Suprapubic skin (tissue), 4 donors: ENCODE data around the gene RPL5.

Source experiments
- CTCF ChIP-seq, 2 donors: fragments of 200-600 bp in 1 of 2; fragments of 450-650 bp in 1 of 2; sonication (generic) in 1 of 2; IDR thresholded peaks; one replicate each; pipeline ENCODE4 v1.5.1; 2016 to 2019; ENCODE audit warnings: antibody characterized with exemption in 2 of 2, mild to moderate bottlenecking in 1 of 2, moderate library complexity in 1 of 2
- EP300 ChIP-seq: sonication (generic); formaldehyde crosslinking; IDR thresholded peaks from one replicate; pipeline ENCODE4 v1.6.1; 2017; ENCODE audit warnings: antibody characterized with exemption
- POLR2A ChIP-seq, 2 donors: fragments of 450-650 bp; IDR thresholded peaks; one replicate each; pipeline ENCODE4 v1.6.1; 2017; ENCODE audit warnings: antibody characterized with exemption in 2 of 2, mild to moderate bottlenecking in 2 of 2, moderate library complexity in 2 of 2
- POLR2AphosphoS5 ChIP-seq, 3 donors: sonication (generic); formaldehyde crosslinking; IDR thresholded peaks; one replicate each; pipeline ENCODE4 v1.6.1; 2017; ENCODE audit warnings: antibody characterized with exemption in 3 of 3

- no peak for TF ChIP-seq CTCF (IDR thresholded peaks at IDR 0.05)
- TF ChIP-seq POLR2AphosphoS5 (IDR thresholded peaks at IDR 0.05), result no peak
- no peak for TF ChIP-seq EP300
- no peak for TF ChIP-seq POLR2A (IDR thresholded peaks at IDR 0.05)
These were observed 51.0 kb downstream of the RPL5 start for GRCh38 chr1:92882819-92883218.
